GM19351 (cell line): ENCODE data around the gene RBM10.

ENCODE experiments used
- ATAC-seq: cut with Tn5 transposase; IDR thresholded peaks from one replicate; pipeline ENCODE4 v1.9.1; 2021; ENCODE audit warnings: mild to moderate bottlenecking, moderate library complexity; ENCODE audit not compliant: unreplicated experiment

The RBM10 gene

DNA sequence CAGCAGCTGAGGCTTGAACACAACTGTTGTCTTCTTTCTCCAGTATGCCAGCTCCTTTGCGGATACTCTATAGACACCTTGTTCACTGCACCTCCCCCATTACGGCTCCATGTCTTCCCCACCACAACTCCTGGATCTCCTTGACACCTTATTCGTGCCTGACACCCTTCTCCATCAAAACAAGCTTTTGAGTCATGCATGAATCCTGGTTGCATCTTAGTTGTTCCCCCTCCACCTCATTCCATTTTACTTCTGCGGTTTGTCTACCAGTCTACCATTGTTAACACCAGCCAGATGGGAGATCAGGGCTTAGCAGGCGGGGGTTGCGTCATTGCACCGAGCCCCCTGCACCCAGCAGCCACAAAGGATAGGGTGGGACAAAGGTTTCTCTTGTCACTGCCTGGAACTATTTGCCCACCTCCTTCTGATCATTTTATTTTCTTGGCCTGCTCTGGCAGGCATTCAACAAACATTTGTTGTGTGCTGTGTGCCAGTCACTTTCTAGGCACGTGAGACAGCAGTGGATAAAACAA, 71.4 kb downstream of the RBM10 start:
- no peak for ATAC-seq

DNA sequence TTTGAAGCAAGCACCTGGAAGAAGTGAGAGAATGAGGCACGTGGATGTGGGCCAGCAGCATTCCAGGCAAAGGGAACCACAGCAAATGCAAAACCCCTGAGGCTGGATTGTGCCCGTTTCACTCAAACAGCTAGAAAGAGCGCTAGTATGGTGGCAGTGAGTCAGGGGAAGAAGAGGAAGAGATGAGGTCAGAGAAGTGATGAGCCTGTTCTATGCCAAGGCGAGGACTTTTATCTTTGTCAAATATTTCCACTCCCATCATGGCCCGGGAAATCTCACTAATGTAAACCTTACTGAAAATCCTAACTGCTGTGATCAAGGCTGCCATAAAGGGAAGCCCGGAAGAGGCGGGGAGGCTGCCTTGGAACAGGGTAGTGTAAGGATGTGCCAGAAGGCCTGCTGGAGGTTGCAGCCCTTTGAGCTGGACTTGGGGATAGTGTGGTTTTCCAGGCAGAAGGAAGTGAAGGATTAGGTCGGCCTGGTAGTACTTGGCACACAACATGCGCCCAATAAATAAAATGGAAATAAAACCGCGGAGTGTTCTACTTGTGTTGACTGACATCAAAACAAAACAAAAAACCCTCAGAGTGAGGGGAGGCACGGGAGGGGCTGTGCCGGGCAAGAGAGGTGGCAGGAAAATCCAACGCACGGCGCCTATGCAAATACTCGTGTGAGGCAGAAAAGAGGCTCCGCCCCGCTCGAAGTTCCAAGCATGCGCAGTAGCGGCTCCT, 72.3 kb downstream of the RBM10 start:
- ATAC-seq, result no peak

DNA sequence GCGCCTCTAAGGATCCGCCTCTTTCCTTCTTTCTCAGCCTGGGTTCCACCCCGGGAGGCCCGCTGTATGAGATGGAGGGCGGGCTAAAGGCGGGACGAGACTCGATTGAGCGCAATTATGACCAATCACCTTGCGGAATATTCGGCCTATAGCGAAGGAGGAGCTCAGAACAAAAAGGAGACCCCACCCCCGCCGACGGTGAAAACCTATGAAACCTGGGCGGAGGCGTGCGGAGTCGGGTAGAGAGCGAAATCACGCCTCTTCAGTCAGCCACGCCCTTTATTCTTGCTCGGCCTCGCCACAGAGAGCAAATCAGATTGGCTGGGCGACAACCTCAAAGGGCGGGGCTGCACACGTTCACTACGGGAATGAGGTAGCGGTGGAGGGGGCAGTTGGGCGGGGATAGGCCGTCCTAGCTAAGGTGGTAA, 72.8 kb downstream of the RBM10 start:
- ATAC-seq, result peak; percentile 81

DNA sequence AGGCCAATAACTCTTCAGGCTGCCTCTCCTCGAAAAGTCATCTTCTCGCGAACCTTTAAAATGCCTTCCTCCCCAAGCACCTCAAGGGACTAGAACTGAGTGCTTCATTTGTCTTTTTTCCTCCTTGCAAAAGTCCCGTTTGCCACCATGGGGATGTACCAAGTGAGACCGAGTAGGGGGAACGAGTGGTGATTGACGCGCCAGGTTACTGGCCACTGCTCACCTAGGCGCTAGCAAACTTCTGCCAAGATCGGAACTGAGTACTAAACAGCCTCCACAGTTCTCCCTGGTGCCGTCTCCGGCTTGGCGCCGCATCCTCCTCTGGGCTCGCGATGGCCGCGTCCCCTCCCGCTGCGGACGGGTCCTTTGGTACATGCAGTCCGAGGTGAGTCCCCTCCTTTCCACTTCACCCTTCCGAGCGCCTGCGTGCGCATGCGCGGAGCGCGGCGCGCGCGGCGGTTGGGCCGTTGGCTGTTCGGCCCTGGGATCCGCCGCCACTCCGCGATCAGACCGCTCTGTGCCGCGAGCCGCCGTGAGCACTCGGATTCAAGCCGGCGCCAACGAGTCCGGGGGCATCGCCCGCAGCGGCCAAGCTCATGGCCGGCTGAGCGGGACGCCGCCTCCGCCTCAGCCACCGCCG, 73.4 kb downstream of the RBM10 start, which contains the start of gene CDK16:
Gene CDK16, plus strand, starts transcription at position 402 of the 640 bp plus-strand sequence. CDS start 4,877 bp downstream, outside the sequence.
- peak; percentile 32 for ATAC-seq

DNA sequence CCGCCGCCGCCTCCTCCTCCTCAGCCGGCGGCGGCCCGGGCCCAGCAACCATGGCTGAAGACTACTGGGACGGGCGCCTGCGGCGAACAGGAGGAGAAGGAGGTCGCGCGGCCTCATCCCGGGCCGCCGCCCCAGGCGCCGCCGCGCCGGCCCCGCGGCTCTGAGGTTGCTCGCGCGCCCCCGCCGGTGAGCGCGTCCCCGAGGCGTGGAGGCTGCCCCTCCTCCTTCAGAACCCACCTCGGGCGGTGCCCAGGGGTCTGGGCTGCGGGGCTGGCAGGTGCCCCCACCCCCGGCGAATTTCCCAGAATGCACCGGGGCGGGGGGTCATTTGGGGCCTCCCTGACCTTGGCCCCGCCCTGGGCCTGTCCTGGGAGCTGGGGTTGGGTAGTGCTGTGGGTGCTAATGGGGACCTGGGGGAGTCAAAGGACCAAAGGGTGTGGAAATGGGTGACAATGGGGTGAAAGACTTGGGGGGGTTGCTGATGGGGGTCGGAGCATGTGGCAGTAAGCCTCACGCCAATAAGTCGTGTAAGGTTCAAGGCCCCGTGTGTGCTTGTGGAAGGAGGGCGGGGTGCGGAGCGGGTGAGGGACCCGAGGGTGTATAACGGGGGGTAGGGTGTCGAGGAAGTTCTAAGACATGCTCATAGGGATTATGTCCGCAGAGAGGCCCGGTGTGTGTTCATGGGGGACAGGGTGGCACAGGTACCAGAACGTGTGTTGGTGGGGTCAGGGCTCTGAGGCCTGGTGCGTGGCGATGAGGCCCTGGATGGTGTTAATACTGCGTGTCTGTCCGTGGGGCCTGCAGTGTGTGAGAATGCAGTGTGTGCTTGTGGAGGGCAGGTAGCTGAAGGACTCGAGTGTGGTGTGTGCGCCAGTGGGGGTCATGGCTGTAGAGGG, 74.1 kb downstream of the RBM10 start:
- no peak for ATAC-seq

DNA sequence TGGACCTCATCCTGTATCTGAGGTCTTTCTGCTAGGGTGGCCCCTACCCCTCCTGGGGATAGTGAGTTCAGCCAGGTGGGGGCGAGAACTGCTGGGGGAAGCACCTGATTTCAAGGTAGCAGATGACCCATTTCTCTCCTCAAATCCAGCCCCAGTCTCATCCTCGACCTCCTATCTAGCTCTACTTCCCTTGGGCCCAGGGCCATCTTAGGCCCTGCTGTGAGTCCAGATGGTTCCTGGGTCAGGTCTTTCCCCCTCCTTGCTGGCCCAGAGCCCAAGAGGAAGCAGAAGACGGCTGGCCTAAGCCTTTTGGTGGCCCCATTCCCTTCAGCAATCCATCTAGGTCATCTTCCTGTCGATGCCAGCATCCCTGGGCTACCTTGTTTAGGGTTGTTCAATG, 76.7 kb downstream of the RBM10 start:
- no peak for ATAC-seq

DNA sequence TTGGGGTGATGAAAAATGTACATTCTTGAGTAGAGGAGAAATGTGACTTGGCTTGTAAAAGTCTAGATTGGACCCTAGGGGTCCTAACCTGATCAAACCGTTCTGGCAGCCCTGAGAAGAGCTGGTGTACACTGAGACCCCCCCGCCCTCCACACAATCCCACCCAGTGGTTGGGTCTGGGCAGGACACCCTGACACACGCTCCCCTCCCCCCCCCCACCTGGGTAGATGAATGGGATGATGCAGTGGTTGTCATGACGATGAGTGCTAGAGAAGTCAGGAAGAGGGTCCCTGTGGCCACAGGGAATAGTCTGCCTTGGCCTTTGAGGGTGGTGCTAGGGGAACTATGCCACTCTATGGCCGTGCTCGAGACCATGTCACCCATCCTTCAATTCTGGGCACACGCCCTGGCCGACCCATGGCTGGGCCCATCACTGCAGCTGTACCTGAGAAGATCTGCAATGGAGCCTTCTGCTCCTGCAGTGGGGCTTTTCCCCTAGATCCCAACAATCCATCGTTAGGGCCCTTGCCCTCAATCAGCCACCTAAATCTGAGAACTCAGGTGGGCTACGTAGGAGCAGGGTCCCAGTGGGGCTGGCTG, 77.8 kb downstream of the RBM10 start:
- ATAC-seq, result no peak

DNA sequence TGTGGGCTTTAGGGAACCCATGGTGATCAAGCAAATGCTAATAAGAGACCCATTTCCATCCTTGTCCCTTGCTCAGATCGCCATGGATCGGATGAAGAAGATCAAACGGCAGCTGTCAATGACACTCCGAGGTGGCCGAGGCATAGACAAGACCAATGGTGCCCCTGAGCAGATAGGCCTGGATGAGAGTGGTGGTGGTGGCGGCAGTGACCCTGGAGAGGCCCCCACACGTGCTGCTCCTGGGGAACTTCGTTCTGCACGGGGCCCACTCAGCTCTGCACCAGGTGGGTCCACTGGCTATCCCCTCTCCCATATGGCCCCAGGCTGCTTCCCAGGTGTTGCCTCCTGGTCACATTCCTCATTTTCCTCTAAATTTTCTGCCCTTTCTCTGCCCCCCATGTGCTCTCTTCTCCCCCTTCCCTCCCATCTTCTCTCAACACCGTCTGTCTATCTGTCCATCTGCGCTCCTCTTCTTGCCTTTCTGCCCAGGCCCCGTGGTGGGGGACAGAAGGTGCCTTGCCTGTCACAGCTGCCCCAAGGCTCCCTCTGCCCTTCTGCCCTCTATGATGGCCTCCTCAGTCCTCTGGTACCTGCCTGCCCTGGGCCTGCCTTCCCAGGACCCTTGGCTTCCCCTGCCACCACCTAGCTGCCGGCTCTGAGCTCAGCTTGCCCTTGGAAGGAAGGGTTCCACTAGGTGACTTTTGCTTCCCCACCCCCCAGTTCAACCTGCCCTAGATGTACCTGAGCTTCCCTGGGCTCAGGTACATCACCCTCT, 78.6 kb downstream of the RBM10 start:
- ATAC-seq, result no peak

DNA sequence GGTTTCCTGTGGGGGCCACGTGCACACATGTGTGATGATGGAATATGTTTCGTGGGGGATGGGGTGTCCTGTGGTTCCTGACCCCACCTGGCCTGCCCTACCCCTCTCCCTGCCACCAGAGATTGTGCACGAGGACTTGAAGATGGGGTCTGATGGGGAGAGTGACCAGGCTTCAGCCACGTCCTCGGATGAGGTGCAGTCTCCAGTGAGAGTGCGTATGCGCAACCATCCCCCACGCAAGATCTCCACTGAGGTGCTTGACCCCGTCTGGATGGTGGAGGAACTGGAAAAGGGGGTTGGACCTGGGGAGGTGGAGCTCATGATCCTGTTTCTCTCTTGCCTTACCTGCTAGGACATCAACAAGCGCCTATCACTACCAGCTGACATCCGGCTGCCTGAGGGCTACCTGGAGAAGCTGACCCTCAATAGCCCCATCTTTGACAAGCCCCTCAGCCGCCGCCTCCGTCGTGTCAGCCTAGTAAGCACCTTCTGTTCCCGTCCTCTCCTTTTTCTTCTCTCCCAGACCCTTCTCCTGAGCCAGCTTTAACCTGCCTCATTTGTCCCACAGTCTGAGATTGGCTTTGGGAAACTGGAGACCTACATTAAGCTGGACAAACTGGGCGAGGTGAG, 79.4 kb downstream of the RBM10 start:
- ATAC-seq, result no peak

DNA sequence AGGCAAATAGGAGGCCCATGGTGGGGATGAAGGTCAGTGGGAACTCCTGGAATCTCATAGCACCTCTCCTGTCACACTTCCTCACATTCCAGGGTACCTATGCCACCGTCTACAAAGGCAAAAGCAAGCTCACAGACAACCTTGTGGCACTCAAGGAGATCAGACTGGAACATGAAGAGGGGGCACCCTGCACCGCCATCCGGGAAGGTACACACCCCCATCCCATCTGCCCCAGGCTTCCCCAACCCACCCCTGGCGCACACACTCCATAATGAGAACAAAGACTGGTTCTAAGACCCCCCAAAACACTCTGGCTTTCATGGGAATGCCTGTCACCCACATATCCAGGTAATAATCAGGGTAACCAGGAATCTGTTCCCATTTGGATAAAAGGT, 79.9 kb downstream of the RBM10 start:
- ATAC-seq, result no peak

DNA sequence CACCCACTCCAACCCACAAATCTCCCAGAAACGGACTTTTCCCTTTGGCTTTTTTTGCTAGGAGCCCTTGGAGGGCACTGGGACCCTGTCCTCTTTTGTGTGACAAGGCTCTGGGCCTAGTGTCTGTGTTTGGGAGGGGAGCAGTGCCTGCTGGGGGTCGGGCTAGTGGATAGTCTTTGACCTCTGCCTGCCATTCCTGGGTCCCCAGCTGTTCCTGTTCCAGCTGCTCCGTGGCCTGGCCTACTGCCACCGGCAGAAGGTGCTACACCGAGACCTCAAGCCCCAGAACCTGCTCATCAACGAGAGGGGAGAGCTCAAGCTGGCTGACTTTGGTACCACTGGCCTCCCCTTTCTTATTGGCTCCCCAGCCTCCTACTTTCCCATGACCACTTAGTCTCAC, 81.0 kb downstream of the RBM10 start:
- no peak for ATAC-seq

DNA sequence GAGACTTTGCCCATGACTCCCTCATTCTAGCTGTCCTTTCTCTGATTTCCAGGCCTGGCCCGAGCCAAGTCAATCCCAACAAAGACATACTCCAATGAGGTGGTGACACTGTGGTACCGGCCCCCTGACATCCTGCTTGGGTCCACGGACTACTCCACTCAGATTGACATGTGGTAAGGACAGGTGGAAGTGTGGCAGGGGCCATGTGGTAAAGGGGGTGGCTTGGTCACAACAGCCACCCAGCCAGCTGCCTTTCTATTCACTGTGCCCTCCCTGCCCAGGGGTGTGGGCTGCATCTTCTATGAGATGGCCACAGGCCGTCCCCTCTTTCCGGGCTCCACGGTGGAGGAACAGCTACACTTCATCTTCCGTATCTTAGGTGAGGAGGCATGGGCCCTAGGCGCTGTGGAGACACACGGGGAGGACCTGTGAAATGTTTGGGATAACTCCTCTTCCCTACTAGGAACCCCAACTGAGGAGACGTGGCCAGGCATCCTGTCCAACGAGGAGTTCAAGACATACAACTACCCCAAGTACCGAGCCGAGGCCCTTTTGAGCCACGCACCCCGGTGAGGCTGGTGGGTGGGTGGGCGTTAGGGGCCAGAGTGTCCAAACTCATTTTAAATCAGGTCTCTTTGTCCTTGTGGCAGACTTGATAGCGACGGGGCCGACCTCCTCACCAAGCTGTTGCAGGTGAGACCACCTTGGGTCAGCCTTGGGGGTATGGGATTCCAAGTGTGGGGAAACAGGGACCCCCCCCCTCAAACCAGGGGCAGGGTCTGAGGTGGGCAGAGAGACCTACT, 81.7 kb downstream of the RBM10 start:
- no peak for ATAC-seq

DNA sequence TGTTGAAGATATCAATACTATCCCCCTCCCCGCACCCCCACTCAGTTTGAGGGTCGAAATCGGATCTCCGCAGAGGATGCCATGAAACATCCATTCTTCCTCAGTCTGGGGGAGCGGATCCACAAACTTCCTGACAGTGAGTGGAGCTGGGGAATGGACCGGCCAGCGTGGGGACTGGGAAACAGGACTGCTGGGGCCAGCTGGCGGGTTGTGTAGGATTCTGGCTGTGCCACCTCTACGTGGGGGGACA, 82.2 kb downstream of the RBM10 start:
- no peak for ATAC-seq

DNA sequence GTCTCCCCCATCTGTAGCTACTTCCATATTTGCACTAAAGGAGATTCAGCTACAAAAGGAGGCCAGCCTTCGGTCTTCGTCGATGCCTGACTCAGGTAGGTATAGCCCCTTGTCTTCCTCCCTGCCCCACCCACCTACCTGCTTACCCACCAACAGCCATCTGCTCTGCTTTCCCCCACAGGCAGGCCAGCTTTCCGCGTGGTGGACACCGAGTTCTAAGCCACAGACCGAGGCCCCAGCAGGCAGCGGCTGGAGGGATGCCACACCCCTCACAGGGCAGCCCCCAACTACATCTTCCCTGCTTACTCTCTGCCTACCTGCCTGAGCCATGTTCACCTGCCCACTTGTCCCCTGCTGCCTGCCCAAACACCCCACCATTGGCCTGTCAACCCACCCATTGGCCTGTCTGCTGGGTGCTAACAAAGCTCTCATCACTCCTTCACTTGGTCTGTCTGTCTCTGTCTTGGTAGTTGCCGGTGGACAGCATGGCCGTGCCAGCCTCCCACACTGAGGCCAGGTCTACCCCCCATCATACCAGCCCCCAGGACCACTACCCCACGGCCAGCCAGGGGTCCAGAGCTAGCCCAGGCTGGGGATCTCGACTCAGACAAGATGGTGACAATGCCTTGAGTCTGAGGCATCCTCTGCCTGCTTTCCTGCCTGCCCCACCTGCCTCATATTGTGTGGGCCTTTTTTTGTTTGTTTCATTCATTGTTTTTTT, 83.7 kb downstream of the RBM10 start:
- ATAC-seq, result no peak

DNA sequence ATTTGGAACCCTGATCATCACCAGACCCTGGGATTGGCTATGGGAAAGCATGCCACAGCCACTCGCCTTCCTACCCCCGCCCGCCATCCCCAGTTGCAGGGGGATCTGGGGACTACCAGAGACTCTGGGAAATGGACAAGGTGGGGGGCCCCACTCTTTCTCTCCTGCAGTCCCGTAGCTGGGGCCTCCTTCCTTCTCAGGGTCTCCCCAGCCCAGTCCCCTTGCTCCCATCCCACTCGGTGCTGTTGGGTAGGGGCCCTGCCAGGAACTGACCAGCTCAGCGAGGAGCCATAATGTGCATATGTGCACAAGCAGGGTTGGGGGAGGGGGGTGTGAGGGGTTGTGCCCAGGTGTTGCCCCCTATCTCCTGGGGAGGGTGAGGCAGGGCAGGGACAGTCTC, 84.4 kb downstream of the RBM10 start:
- ATAC-seq, result no peak

DNA sequence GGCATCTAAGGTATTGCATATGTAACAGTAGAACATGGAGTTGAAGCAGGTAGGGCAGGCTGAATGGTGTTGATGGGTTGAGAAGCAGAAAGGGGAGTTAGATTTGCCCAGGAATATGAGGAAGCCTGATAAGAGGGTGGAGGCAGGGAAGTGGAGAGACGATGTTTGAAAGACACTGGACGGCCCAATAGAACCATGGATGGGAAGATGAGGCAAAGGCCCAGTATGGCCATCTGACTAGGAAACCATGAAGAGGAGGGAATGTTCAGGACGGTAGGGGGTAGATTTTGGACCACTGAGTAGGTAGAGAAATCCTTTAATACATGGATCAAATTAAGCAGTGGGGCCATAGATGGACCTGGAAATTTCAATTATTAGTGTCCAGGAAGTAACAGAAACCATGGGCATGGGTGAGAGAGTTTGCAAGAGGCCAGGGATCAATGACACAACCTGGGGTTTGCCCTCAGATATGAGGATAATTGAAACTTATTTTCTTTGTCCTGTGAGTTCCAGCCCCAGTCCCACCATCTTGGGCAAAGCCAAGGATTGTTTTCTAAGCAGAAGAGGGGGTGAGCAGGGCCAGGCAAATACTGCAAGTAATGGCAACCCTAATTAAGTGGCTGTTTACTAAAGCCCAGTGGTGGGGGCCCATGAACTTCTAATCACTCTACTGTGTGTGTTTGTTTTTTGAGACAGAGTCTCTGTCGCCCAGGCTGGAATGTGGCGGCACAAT, 85.3 kb downstream of the RBM10 start:
- ATAC-seq, result no peak

DNA sequence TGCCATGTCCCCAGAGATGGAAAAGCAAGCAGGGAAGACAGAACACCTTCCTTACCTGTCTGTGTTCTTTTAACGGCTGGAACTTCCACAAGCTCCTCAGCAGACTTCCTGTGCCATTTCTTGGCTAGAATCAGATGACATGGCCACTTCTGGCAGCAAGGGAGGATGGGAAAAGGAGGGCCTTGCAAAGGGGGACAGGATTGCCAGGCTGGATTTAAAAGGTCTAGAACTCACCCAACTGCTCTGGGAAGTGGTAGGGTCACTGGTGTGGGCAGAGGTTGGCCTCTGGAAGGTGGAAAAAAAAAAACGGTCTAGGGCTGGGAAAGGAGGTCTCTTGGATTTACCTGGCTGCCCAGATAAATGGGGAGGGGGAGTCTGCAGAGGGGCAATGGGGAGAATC, 86.1 kb downstream of the RBM10 start:
- ATAC-seq, result no peak
